Endothelial cell of umbilical vein (primary cell): ENCODE data around the gene MPDZ. TPM values are rescaled to one million over a fixed set of nuclear protein-coding genes. Genes with fewer than 3 reads are reported as not detected.
A peak's percentile ranks its signal among the peaks of the same experiment; 100 is the strongest.

Source experiments
- BruUV-seq: library from RNA; stranded (reverse); fragments of 400-500 nt; replicated peaks from 2 replicates; lab custom pipeline; 2021; lab: Mats Ljungman, UMichigan
- CTCF ChIA-PET: fragments of 300-600, 350-600 bp; sonication (Branson Sonifier 250); formaldehyde crosslinking; loops from one replicate; lab custom pipeline; 2021; ENCODE audit warnings: antibody characterized with exemption, inconsistent platforms; lab: Charles Lee
- POLR2A ChIA-PET: fragments of 300-600, 350-600 bp; sonication (Branson Sonifier 250); formaldehyde crosslinking; loops from one replicate; lab custom pipeline; 2021; ENCODE audit warnings: antibody characterized with exemption, inconsistent platforms; lab: Charles Lee
- DNase-seq: peaks from one replicate; pipeline ENCODE4 v3.0.0-alpha.2; 2011; ENCODE audit warnings: low read depth, low spot score
- FAIRE-seq: peaks from 2 replicates; lab custom pipeline; 2011; peaks lifted over from hg19 to GRCh38; lab: Jason Lieb, UNC
- H2AFZ ChIP-seq: 2 replicates; pipeline ENCODE4 v1.6.0; 2012; ENCODE audit warnings: low read depth, low read length, control low read depth, inconsistent platforms
- H3K27ac ChIP-seq: 2 replicates; pipeline ENCODE4 v1.5.1; 2011; ENCODE audit warnings: low read depth, mild to moderate bottlenecking, control low read depth, low read length, moderate library complexity; ENCODE audit not compliant: insufficient read depth
- H3K27me3 ChIP-seq, 2 experiments: 2 replicates each; pipeline versions ENCODE4 v1.6.0 to v1.6.1; 2011; ENCODE audit warnings: low read length in 2 of 2, mixed read lengths in 1 of 2; ENCODE audit not compliant: control insufficient read depth in 2 of 2, insufficient read depth in 2 of 2
- H3K36me3 ChIP-seq, 2 experiments: 2 replicates in 1 of 2; 3 replicates in 1 of 2; pipeline ENCODE4 v1.5.1; 2011; ENCODE audit warnings: low read length in 2 of 2, mild to moderate bottlenecking in 1 of 2, moderate library complexity in 1 of 2; ENCODE audit not compliant: control insufficient read depth in 2 of 2, insufficient read depth in 2 of 2; ENCODE audit errors: extremely low read depth in 1 of 2
- H3K4me1 ChIP-seq: 3 replicates; pipeline ENCODE4 v1.5.1; 2011; ENCODE audit warnings: mild to moderate bottlenecking, low read length; ENCODE audit not compliant: control insufficient read depth, insufficient read depth; ENCODE audit errors: extremely low read depth
- H3K4me2 ChIP-seq: 2 replicates; pipeline ENCODE4 v1.6.1; 2011; ENCODE audit warnings: low read length, control low read depth, mixed read lengths; ENCODE audit not compliant: insufficient read depth
- H3K4me3 ChIP-seq, 3 experiments: fragments of 200-600 bp in 1 of 3; sonication (generic), shearing (Covaris generic) in 1 of 3; replicated peaks in 1 of 3; 2 replicates each; pipeline ENCODE4 v1.5.1; 2011 to 2016; ENCODE audit warnings: control low read depth in 3 of 3, low read length in 3 of 3, mild to moderate bottlenecking in 2 of 3, inconsistent platforms in 1 of 3, low read depth in 1 of 3, moderate library complexity in 1 of 3; ENCODE audit not compliant: insufficient read depth in 1 of 3
- H3K79me2 ChIP-seq: 2 replicates; pipeline ENCODE4 v1.6.0; 2012; ENCODE audit warnings: low read length, inconsistent platforms; ENCODE audit not compliant: control insufficient read depth, insufficient read depth
- H3K9ac ChIP-seq: replicated peaks from 2 replicates; pipeline ENCODE3; 2011; ENCODE audit warnings: low read length, control low read depth; ENCODE audit not compliant: insufficient read depth; ENCODE audit errors: extremely low read depth
- H3K9me1 ChIP-seq: replicated peaks from 3 replicates; pipeline ENCODE4 v1.6.0; 2011; ENCODE audit warnings: mild to moderate bottlenecking, low read length; ENCODE audit not compliant: control insufficient read depth, insufficient read depth; ENCODE audit errors: extremely low read depth
- H3K9me3 ChIP-seq: replicated peaks from 2 replicates; pipeline ENCODE4 v1.5.1; 2012; ENCODE audit warnings: low read length, inconsistent platforms; ENCODE audit not compliant: control insufficient read depth, insufficient read depth
- H4K20me1 ChIP-seq: replicated peaks from 2 replicates; pipeline ENCODE3; 2011; ENCODE audit warnings: mild to moderate bottlenecking, low read length; ENCODE audit not compliant: control insufficient read depth, insufficient read depth; ENCODE audit errors: extremely low read depth
- FOS ChIP-seq: IDR thresholded peaks from 2 replicates; pipeline ENCODE4 v1.6.1; 2011; ENCODE audit warnings: mild to moderate bottlenecking, low read length, moderate library complexity, borderline replicate concordance; ENCODE audit not compliant: insufficient read depth
- MYC ChIP-seq: IDR thresholded peaks from one replicate; pipeline ENCODE4 v1.6.1; 2011; ENCODE audit warnings: mild to moderate bottlenecking, low read depth, low read length
- POLR2A ChIP-seq: IDR thresholded peaks from 2 replicates; pipeline ENCODE4 v1.6.1; 2012; ENCODE audit warnings: low read depth, mild to moderate bottlenecking, control low read depth, low read length
- POLR2AphosphoS5 ChIP-seq: IDR thresholded peaks from 2 replicates; pipeline ENCODE4 v1.6.1; 2012; ENCODE audit warnings: low read depth, mild to moderate bottlenecking, control low read depth, low read length, moderate library complexity; ENCODE audit not compliant: insufficient read depth
- dilution Hi-C: fragments of 300-500 bp; cut with MboI; formaldehyde crosslinking; loops from one replicate; pipeline ENCODE4 v1.15.0; 2019; ENCODE audit warnings: low sequenced_read_pairs; ENCODE audit not compliant: extremely low pct_ligation_motif_present
- intact Hi-C: fragments of 100-400 bp; cut with micrococcal nuclease; formaldehyde crosslinking; loops from one replicate; pipeline ENCODE4 v1.10.0; 2022
- polyA plus RNA-seq, 4 experiments: library from polyadenylated mRNA; depleted of rRNA in 3 of 4; stranded (reverse) in 3 of 4; unstranded in 1 of 4; fragments of >200 nt; gene quantifications; 2 replicates each; pipeline versions ENCODE4 v1.2.1 to v1.2.3, GENCODE V29; 2011 to 2012; ENCODE audit warnings: missing spikeins in 1 of 4
- total RNA-seq: library from RNA; stranded (reverse); gene quantifications from 2 replicates; pipeline ENCODE4 v1.2.3, GENCODE V29; 2021
- TF ChIP-seq, protein P1 (sequence below), 2 donors: IDR thresholded peaks; 1 replicate in 1 of 2; 2 replicates in 1 of 2; pipeline ENCODE4 v1.5.1; 2011; ENCODE audit warnings: low read length in 2 of 2, mild to moderate bottlenecking in 2 of 2, moderate library complexity in 2 of 2, control low read depth in 1 of 2, inconsistent platforms in 1 of 2, low read depth in 1 of 2; ENCODE audit not compliant: insufficient read depth in 1 of 2; ENCODE audit errors: extremely low read depth in 1 of 2

Gene MPDZ
- total and polyA plus RNA-seq, 2 donors (not counting 3 experiments of a cell fraction or from before 2014, with no cell fraction given), result 22.3 to 54.4 TPM

DNA sequence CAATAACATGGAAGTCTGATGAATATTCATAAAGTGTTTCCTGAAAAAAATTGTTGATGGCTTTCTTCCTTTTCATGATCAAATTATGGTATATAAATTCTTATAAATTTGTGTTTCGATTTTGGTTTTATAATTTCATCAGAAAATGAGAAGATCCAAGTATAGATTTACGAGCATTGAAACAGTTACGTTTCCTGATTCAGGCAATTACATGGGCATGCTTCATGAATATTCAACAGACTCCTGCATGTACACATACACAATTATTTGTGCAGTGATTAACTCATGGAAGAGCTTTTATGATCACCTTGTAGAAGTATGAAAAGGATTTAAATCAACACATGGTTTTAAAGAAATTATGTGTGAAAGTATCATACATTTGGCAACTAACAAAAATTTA lies 136.7 kb downstream of the MPDZ start:
- peaks cover 4 to 5% of the 10 kb centered on the region in 2 experiments for H3K36me3 ChIP-seq
- ChIA-PET POLR2A (no interaction called here), CTCF (no interaction called here)
- FAIRE-seq (no peak), DNase-seq (no peak)
- no peak for TF ChIP-seq FOS
- no peak for TF ChIP-seq POLR2AphosphoS5
- BruUV-seq, result no TSS peak
- intact Hi-C loops, result no loop called here
- H2AFZ ChIP-seq, result no peak overlapping the region
- no peak overlapping the region for H3K4me3 ChIP-seq
- no peaks in the 10 kb centered on the region for H3K9me3 ChIP-seq
- no peaks in the 10 kb centered on the region for H4K20me1 ChIP-seq
- H3K9me1 ChIP-seq, result no peaks in the 10 kb centered on the region
- no peak overlapping the region for H3K9ac ChIP-seq
- no peaks in the 10 kb centered on the region for H3K79me2 ChIP-seq
- dilution Hi-C loops, result no loop called here
- no peak overlapping the region for H3K27ac ChIP-seq
- peaks cover 23% of the 10 kb centered on the region for H3K4me1 ChIP-seq
- no peak overlapping the region for H3K4me2 ChIP-seq
- no peaks in the 10 kb centered on the region for H3K27me3 ChIP-seq

DNA sequence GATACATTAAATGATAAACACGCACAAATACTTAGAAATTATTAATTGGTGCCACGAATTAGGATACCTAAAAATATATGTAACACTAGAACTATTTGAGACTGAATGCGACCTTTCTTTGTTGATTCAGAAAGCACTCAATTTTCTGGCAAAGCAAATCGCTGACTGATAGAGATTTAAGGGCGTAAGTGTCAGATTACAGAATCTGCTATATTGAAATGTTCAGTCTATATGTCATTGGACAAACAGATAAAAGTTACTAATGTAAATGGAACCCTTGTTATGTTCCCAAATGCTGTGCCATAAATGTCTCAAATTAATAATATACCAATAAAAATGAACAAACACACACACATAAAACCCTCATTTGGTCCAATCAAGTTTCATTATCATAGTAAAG lies 137.9 kb downstream of the MPDZ start:
- ChIA-PET CTCF (no interaction called here), POLR2A (no interaction called here)
- H3K9ac ChIP-seq, result no peak overlapping the region
- no peak overlapping the region for H3K4me2 ChIP-seq
- intact Hi-C loops, result no loop called here
- H4K20me1 ChIP-seq, result no peaks in the 10 kb centered on the region
- H3K36me3 ChIP-seq, result peaks cover 3 to 9% of the 10 kb centered on the region in 2 experiments
- no TSS peak for BruUV-seq
- no peaks in the 10 kb centered on the region for H3K27me3 ChIP-seq
- dilution Hi-C loops, result no loop called here
- TF ChIP-seq, protein P1, sequence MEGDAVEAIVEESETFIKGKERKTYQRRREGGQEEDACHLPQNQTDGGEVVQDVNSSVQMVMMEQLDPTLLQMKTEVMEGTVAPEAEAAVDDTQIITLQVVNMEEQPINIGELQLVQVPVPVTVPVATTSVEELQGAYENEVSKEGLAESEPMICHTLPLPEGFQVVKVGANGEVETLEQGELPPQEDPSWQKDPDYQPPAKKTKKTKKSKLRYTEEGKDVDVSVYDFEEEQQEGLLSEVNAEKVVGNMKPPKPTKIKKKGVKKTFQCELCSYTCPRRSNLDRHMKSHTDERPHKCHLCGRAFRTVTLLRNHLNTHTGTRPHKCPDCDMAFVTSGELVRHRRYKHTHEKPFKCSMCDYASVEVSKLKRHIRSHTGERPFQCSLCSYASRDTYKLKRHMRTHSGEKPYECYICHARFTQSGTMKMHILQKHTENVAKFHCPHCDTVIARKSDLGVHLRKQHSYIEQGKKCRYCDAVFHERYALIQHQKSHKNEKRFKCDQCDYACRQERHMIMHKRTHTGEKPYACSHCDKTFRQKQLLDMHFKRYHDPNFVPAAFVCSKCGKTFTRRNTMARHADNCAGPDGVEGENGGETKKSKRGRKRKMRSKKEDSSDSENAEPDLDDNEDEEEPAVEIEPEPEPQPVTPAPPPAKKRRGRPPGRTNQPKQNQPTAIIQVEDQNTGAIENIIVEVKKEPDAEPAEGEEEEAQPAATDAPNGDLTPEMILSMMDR (IDR thresholded peaks at IDR 0.05; ENCODE audit: extremely low read depth in 1 of 2, insufficient read depth in 1 of 2, low read depth in 1 of 2, low read length in 2 of 2), result no peak
- no peak for TF ChIP-seq POLR2A
- TF ChIP-seq FOS, result no peak
- TF ChIP-seq MYC, result no peak
- DNase-seq (peak; percentile 16), FAIRE-seq (no peak)
- no peaks in the 10 kb centered on the region for H3K9me3 ChIP-seq
- no peak overlapping the region for H2AFZ ChIP-seq
- no peak overlapping the region for H3K4me3 ChIP-seq
- H3K4me1 ChIP-seq, result peaks cover 23% of the 10 kb centered on the region
- H3K79me2 ChIP-seq, result no peaks in the 10 kb centered on the region
- H3K9me1 ChIP-seq, result no peaks in the 10 kb centered on the region
- no peak overlapping the region for H3K27ac ChIP-seq
